Measurements from ENCODE around the gene CDK13.

DNA sequence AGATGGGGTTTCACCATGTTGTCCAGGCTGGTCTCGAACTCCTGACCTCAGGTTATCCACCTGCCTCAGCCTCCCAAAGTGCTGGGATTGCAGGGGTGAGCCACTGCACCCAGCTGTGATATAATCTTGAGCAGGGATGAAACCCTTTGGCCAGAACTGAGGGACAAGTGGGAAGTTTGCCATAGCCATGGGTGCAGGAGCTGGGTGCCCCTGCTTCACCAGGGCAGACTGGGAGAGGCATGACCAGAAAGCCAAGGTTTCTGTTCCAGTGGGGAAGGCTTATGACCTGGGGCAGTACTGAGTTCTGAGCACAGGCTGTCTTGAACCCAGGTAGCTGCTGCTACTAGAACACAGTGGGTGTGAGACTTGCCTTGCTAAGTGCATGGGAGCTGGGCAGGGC lies 40.5 kb upstream of the CDK13 start:
- TF ChIP-seq GABPA (IDR thresholded peaks at IDR 0.05; ENCODE audit: low read depth): no peak
- TF ChIP-seq, protein P1, sequence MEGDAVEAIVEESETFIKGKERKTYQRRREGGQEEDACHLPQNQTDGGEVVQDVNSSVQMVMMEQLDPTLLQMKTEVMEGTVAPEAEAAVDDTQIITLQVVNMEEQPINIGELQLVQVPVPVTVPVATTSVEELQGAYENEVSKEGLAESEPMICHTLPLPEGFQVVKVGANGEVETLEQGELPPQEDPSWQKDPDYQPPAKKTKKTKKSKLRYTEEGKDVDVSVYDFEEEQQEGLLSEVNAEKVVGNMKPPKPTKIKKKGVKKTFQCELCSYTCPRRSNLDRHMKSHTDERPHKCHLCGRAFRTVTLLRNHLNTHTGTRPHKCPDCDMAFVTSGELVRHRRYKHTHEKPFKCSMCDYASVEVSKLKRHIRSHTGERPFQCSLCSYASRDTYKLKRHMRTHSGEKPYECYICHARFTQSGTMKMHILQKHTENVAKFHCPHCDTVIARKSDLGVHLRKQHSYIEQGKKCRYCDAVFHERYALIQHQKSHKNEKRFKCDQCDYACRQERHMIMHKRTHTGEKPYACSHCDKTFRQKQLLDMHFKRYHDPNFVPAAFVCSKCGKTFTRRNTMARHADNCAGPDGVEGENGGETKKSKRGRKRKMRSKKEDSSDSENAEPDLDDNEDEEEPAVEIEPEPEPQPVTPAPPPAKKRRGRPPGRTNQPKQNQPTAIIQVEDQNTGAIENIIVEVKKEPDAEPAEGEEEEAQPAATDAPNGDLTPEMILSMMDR (IDR thresholded peaks at IDR 0.05; ENCODE audit: insufficient read depth, low read length): no peak
- no peak for TF ChIP-seq POLR2AphosphoS5 (IDR thresholded peaks at IDR 0.05; ENCODE audit: low read depth)

Data from HL-60 (cell line).